Posterior cingulate gyrus (tissue), 11 donors: ENCODE data around the gene MAPK1.
A peak's percentile ranks its signal among the peaks of the same experiment; 100 is the strongest.
"Not testable (repeated sequence)": the region's sequence is repeated elsewhere in the genome, so short reads cannot be mapped to it uniquely, and the experiment has no call there.

Experiments
- DNase-seq, 10 donors: peaks; one replicate each; pipeline versions ENCODE4 v3.0.0 to v3.0.0-alpha.2; 2020 to 2021; ENCODE audit warnings: mixed read lengths in 3 of 10
- intact Hi-C: fragments of 100-400 bp; cut with DNase I; formaldehyde crosslinking; loops from one replicate; pipeline ENCODE4 v1.15.1; 2023

The MAPK1 gene

DNA sequence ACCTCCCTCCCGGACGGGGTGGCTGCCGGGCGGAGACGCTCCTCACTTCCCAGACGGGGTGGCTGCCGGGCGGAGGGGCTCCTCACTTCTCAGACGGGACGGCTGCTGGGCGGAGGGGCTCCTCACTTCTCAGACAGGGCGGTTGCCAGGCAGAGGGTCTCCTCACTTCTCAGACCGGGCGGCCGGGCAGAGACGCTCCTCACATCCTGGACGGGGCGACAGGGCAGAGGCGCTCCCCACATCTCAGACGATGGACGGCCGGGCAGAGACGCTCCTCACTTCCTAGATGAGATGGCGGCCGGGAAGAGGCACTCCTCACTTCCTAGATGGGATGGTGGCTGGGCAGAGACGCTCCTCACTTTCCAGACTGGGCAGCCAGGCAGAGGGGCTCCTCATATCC is 16.5 kb upstream of the MAPK1 start:
- intact Hi-C loops = not testable (repeated sequence)
- peak in 1 of 10 donors; percentile 75 for DNase-seq

DNA sequence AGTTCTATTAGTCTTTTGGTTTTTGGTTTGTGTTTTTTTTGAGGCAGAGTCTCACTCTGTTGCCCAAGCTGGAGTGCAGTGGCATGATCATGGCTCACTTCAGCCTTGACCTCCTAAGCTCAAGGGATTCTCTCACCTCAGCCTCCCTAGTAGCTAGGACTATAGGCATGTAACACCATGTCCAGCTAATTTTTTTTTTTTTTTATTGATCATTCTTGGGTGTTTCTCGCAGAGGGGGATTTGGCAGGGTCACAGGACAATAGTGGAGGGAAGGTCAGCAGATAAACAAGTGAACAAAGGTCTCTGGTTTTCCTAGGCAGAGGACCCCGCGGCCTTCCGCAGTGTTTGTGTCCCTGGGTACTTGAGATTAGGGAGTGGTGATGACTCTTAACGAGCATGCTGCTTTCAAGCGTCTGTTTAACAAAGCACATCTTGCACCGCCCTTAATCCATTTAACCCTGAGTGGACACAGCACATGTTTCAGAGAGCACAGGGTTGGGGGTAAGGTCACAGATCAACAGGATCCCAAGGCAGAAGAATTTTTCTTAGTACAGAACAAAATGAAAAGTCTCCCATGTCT is 15.4 kb upstream of the MAPK1 start:
- DNase-seq, intact Hi-C loops: not testable (repeated sequence)

DNA sequence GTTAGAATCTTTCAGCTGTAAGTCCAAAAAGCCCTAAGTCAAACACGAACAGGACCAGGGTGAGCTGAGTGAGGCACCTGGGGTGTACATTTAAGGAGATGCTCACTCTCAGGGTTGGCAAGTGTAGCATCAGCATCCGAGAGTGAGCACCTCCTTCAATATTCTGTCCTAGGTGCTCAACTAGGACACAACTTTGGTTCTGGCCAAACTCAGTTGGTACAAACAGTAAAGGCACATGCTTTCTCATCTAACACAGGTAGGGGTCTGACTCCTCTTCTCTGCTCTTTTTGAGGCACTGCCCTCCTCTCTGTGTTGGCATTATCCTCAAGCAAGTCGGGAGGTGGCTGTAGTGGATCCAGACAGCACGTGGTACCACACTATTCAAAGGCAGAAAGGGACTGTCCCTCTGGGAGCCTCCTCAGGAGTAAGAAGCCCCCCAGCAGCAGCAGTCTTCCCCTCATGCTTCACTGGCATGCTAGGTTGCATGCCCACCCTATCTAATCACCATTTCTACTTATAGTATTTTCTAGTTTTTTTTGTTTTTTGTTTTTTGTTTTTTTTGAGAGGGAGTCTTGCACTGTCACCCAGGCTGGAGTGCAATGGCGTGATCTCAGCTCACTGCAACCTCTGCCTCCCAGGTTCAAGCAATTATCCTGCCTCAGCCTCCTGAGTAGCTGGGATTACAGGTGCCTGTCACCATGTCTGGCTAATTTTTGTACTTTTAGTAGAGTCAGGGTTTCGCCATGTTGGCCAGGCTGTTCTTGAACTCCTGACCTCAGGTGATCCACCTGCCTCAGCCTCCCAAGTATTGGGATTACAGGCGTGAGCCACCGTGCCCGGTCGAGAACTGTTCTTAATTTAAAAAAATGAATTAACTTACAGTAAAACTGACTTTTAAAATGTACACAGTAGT is 14.7 kb upstream of the MAPK1 start:
- intact Hi-C loops = no loop called here
- DNase-seq = peak in 1 of 10 donors; percentile 58

DNA sequence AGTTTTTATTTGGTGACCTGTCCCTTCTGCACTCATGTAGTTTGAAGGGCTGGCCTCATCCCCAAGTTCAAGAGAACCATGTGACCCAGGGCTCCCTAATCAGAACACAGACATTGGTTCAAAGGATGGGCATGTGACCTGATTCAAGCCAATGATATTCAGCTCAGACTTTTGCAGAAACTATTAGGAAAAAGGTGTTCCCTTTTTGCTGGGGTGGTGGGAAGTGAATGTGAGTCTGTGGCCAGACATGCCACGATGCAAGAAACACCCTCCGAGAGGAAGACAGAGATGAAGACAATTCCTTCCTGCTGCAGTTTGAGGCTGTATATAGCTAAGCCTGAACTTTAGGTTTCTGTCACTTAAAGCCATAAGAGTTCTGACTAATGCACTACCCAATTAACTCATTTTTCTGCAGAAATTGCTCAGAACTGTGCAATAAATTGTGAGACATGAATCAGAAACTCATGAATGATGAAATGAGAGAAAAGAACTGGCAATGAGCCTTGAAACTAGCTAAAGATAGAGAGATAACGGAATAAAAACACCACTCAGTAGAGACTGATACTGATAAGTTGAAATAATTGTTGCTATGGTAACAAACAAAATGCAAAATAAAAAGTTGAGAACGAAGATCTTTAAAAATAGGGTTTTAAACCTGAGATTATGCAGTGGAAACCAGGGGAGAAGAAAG is 9.2 kb upstream of the MAPK1 start:
- no peak for DNase-seq
- intact Hi-C loops = loop anchor here (10.0 kb wide), 1 partner anchor 162 kb away; no protein-coding TSS in a partner anchor

DNA sequence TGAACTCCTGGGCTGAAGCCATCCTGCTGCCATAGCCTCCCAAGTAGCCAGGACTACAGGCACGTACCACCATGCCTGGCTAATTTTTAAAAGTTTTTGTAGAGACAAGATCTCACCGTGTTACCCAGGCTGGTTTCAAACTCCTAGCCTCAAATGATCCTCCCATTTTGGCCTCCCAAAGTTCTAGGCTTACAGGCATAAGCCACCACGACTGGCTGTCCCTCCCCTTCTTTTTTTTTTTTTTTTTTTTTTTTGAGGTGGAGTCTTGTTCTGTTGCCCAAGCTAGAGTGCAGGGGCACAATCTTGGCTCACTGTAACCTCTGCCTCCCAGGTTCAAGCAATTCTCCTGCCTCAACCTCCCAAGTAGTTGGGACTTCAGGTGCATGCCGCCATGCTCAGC is 7.5 kb upstream of the MAPK1 start:
- intact Hi-C loops = loop anchor here (10.0 kb wide), 1 partner anchor 160 kb away; no protein-coding TSS in a partner anchor
- not testable (repeated sequence) for DNase-seq

DNA sequence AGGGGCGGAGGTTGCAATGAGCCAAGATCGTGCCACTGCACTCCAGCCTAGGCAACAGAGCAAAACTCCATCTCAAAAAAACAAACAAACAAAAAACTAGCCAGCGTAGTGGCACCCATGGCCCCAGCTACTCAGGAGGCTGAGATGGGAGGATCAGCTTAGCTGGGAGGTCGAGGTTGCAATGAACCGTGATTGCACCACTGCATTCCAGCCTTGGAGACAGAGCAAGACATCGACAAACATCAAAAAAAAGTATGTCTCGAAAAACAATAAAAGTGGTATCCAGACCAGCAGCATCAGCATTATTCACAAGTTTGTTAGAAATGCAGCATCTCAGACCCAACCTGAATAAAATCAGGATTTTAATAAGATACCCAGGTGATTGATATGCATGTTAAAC is 6.2 kb upstream of the MAPK1 start:
- intact Hi-C loops = loop anchor here (10.0 kb wide), 1 partner anchor 159 kb away; no protein-coding TSS in a partner anchor
- DNase-seq = peak in 1 of 10 donors; percentile 14

DNA sequence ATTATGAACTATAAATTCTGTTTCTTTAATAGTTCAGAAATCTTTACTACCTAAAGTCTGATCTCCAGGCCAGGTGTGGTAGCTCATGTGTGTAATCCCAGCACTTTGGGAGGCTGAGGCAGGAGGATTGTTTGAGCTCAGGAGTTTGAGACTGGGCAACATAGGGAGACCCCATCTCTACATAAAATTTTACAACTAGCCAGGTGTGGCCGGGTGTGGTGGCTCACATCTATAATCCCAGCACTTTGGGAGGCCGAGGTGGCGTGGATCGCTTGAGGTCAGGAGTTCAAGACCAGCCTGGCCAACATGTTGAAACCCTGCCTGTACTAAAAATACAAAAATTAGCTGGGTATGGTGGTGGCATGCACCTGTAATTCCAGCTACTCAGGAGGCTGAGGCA is 5.3 kb upstream of the MAPK1 start:
- intact Hi-C loops = loop anchor here (10.0 kb wide), 1 partner anchor 158 kb away; no protein-coding TSS in a partner anchor
- DNase-seq = peak in 1 of 10 donors; percentile 33

DNA sequence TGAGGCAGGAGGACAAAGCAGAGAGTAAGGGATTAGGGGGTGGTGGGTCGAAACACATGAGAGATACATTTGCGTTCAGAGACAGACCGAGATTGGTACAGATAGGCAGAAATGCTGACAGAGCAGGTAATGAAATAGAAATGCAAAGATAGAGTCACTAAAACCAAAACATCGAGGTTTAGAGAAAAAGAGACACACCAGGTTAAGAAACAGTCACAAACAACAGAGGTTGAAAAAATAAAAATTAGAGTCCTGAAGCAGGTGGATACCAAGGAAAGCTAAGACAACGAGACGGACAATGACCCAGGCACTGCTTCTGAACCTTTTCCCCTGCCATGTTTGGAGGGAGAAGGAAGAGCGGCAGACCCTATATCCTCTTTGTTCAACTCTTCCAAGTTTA is 1.2 kb upstream of the MAPK1 start:
- no peak for DNase-seq
- intact Hi-C loops = loop anchor here (5.0 to 10.0 kb wide), 2 partner anchors 64 to 131 kb away; partner anchors contain the start of gene YPEL1

DNA sequence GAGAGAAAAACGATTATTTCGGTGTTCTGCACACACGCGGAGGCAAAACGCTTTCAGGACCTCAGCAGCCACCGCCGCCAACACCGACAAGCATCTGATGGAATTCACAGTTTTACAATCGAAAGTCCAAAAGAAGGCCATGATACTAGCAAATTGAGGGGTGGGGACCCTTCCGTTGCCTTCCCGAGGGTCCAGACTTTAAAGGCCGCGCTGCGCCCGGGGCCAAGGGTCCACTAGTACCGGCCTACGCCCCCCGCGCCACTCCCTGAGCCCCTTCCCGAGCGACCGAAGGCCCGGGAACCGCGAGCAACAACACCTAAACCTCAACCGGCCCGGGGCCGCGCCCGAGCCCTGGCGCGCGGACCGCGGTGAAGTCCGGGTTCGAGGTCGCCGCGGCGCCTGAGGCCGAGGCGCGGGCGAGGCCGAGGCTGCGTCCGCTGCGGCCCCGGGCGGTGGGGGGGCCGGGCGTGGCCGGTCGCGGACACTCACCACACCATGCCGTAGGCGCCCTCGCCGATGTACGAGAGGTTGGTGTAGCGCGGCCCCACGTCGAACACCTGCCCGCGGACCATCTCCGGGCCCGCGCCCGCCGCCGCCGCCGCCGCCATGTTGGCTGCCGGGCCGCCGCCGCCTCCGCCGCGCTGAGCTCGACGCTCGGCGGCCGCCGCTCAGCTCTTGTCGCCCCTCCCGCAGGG is 465 bp downstream of the MAPK1 start:
- DNase-seq = peak in 3 of 10 donors; percentile 17 to 75 (median 18)
- intact Hi-C loops = loop anchor here (1.0 to 10.0 kb wide), 3 partner anchors 62 to 130 kb away; partner anchors contain the start of gene YPEL1

DNA sequence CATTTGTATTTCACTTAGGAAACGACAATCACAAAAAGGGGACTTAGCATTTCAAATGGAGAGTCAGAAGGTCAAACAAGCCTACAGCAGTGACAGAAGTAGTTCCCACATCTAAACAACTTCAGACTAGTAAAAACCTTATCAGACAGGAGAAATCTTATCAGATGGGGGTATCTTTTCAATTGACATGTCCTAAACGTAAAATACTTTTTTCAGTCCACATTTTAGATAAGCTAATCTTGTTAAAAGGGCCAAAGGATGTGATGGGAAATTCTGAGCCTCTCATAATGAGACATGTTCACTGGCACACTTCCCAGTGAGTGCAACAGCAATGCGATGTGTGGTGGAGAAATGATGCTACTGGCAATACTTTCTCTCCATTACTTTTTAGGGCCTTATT is 2.4 kb downstream of the MAPK1 start:
- peak in 2 of 10 donors; percentile 20 to 28 for DNase-seq
- intact Hi-C loops = loop anchor here (5.0 to 10.0 kb wide), 2 partner anchors 60 to 128 kb away; partner anchors contain the start of gene YPEL1

DNA sequence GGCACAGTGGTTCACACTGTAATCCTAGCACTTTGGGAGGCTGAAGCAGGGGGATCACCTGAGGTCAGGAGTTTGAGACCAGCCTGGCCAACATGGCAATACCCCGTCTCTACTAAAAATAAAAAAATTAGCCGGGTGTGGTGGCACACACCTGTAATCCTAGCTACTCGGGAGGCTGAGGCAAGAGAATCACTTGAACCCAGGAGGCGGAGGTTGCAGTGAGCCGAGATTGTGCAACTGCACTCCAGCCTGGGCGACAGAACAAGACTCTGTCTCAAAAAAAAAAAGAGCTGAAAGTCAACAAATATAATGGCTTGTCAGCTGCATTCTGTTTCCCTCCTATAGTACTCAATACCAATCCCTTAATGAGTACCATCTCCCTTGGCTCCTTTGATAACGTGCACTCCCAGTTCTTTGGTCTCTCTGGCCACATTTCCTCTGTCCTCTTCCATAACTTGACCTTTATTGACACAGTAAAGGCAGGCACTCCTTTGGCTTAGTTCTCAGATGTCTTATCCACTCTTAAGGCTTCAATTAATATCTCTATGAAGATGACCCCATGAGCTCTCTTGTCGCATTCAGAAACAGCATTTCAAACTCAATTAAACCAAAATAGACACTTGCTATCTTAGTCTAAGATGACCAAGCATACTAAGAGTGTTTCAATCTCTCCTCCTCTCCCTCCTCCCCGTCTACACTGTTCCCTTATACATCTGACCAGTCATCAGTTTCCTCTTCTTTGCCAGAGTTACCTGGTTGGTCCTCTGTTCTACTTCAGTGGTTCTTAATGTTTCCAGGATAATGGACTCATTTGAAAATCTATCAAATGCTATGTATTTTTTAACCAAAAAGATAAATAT is 4.8 kb downstream of the MAPK1 start:
- intact Hi-C loops = loop anchor here (10.0 kb wide), 1 partner anchor 58 kb away; no protein-coding TSS in a partner anchor
- no peak for DNase-seq

DNA sequence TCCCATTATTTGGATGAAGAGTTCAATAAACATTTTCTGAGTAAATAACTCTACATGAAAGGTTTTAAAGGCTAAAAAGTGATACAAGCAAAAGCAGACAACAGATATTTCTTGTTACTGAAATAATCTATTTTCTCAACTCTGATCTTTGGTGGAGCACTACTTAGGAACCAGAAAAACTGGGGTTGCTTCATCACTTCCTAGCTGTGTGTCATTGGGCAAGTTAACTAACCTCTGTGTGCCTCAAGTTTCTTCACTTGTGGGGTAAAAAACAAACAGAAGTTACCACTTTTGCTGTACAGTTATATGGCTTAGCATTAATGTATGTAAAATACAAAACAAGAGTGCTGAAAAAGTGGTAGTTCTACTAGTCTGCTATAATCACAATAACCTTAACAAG is 5.6 kb downstream of the MAPK1 start:
- no peak for DNase-seq
- intact Hi-C loops = loop anchor here (10.0 kb wide), 1 partner anchor 57 kb away; no protein-coding TSS in a partner anchor

DNA sequence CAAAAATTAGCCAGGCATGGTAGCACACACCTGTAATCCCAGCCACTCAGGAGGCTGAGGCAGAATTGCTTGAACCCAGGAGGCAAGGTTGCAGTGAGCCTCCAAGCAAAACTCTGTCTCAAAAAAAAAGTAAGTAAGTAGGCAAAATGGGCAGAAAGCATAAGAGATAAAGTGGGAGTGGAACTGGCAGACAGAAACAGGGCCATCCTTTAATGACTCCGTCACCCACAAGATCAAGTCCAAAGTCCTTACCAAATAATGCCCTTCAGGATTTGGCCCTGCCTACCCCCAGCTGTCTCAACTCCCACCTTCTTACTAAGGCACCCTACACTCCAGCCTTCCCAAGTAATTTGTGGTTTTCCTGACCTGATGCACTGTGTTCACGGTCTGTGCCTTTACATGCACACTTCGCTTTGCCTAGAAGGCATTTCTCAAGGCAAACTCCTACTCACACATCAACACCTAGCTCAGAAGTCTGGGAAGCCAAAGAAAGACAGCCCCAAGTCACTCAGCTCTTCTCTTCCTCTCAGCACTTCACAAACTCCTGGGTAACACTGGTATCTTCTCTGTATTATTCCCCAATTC is 6.1 kb downstream of the MAPK1 start:
- no peak for DNase-seq
- intact Hi-C loops = loop anchor here (10.0 kb wide), 1 partner anchor 57 kb away; no protein-coding TSS in a partner anchor

DNA sequence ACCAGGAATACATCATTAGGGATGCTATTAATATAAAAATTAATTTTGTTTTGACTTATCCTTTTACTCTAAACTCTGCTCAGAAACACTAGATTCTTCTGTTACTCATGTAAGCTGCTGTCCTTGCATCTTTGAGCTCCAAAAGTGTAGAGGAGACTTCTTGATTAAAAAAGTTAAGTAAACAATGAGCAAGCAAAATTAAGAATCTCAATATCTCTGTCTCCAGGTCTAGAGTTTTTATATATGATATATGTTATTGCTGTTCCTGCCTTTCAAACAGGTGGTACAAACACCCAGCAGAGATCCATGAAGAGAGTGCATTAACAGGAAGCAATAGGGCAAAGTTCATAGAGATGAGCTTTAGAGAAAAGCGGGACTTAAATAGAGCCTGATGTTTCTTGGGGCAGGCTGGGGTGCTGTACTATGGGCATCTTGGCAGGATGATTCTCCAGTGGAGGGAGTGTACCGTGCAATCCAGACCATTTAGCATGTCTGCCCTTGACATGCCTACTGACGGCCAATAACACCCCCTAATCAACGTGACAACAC is 6.9 kb downstream of the MAPK1 start:
- no peak for DNase-seq
- intact Hi-C loops = loop anchor here (10.0 kb wide), 1 partner anchor 56 kb away; no protein-coding TSS in a partner anchor

DNA sequence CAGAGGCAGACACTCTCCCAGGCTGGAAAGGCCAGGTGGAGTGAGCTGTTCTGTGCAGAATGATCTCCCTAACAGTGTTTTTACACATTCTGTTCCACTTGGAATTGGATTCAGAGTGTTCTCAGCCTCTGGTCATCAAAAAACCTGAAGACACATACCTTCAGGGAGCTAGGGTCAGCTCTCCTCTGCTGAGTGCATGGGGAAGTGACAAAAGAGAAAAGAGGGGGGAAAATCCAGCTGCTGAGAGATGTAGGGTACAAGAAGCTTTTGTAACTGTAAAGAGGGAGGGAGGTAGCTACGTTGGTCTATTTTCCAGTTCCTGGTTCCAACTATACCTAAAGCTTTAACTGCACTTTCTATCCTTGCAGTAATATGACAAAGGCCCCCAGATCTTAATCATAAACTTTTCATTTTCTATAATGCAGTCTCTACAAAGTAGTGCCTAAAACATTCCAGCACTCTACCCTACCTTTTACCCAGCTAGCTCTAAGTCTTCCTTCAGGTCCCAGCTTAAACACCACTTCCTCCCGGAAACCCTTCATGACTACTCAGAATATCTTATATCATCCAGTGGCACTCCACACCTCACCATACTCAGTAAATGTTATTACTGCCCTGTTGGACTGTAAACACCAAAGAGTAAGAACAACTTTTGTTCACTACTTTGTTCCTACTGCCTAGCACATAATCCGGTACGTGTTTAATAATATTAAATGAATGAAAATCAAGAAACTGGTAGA is 9.2 kb downstream of the MAPK1 start:
- intact Hi-C loops = no loop called here
- no peak for DNase-seq

DNA sequence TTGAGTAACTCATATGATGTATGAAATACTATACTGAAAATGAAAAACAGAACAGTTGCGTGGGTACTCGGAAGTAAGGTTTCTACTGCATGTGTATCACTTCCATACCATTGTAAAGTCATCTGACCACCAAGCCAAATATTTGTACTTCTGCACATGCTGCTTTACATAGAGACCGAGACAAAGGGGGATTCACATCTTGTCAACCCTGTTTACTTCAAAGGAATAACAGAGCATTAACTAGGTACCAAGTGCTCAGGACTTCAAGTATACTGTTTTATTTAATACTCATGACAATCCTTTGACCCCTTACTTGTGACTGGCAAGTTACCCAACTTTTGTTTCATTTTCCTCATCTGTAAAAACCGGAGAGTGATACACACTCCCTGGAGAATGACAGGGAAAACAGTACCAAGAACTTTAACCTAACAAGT is 9.9 kb downstream of the MAPK1 start:
- no peak for DNase-seq
- intact Hi-C loops = no loop called here

DNA sequence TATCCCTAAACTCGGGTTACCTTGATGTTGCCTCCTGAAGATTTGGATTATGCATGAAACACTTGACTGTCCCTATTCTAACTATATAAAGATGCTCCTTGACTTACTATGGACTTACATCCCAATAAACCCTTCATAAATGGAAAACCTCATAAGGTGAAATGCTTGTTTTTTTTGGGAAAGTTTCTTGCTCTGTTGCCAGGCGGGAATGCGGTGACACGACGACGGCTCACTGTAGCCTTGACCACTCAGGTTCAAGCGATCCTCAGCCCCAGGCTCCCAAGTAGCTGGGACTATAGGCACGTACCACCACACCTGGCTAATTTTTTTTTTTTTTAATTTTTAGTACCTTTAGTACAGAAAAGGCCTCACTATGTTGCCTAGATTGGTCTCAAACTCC is 10.6 kb downstream of the MAPK1 start:
- intact Hi-C loops = no loop called here
- DNase-seq = no peak

DNA sequence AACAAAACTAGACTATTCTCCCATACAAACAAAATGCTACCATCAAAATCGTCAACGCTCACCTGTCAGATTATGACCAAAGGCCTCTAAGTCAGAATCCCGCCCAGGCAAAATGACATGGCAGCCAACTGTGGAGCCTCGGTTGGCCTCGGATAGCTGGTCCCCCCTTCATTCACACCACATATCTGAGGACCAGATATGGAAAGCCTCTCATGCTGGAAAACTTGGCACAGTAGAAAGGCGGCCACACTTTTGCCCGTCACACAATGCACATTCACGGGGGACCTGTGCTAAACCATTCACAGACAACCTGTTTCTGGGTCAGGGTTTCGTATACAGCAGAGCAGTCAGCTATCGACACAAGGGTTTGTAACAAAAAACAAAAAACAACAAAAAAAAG is 11.2 kb downstream of the MAPK1 start:
- intact Hi-C loops = no loop called here
- no peak for DNase-seq
